GM23338 (cell line): ENCODE data around the gene TMBIM6.

Source experiments
- CREB1 ChIP-seq: fragments of 250-450 bp; sonication (Bioruptor Pico); IDR thresholded peaks from 2 replicates; pipeline ENCODE4 v1.5.0; 2020; ENCODE audit warnings: low read depth, mild to moderate bottlenecking, moderate library complexity
- CTCF ChIP-seq, 2 experiments: fragments of 200-600 bp in 1 of 2; sonication (generic) in 1 of 2; conservative IDR thresholded peaks; 2 replicates each; pipeline versions ENCODE4 v1.5.1 to v1.6.1; 2016 to 2017; ENCODE audit warnings: antibody characterized with exemption in 2 of 2, low read depth in 2 of 2, mild to moderate bottlenecking in 2 of 2, moderate library complexity in 1 of 2
- EZH2 ChIP-seq: fragments of 200-600 bp; sonication (generic); IDR thresholded peaks from one replicate; pipeline ENCODE4 v1.8.0; 2017; ENCODE audit warnings: antibody characterized with exemption, mild to moderate bottlenecking, low read depth; ENCODE audit not compliant: unreplicated experiment
- EZH2phosphoT487 ChIP-seq: fragments of 200-600 bp; sonication (generic); IDR thresholded peaks from one replicate; pipeline ENCODE4 v1.8.1; 2018; ENCODE audit warnings: antibody characterized with exemption; ENCODE audit not compliant: unreplicated experiment

GRCh38 chr12:49692851-49693250, 48.5 kb upstream of the TMBIM6 start:
- TF ChIP-seq CTCF (conservative IDR thresholded peaks at IDR 0.05; ENCODE audit: low read depth in 2 of 2), result no peak
- no peak for TF ChIP-seq EZH2
- TF ChIP-seq EZH2phosphoT487, result no peak
- TF ChIP-seq CREB1 (CRISPR knock-in tag), result no peak
